ENCODE data around the gene SHMT1.
"Not testable (repeated sequence)": the region's sequence is repeated elsewhere in the genome, so short reads cannot be mapped to it uniquely, and the experiment has no call there.

GRCh38 chr17:18403604-18404003 lies 40.3 kb upstream of the SHMT1 start:
- TF ChIP-seq CTCF, POLR2A (IDR thresholded peaks at IDR 0.05): not testable (repeated sequence)
